Stomach (tissue), 4 donors: ENCODE results near the gene SCAMP4.
A peak's percentile ranks its signal among the peaks of the same experiment; 100 is the strongest.

Experiments used
- CTCF ChIP-seq, 7 experiments: fragments of 450-650 bp in 4 of 7; fragments of 200-600 bp in 3 of 7; sonication (generic) in 3 of 7; IDR thresholded peaks; one replicate each; pipeline ENCODE4 v1.5.1; 2016 to 2019; ENCODE audit warnings: antibody characterized with exemption in 7 of 7, control low read depth in 2 of 7, mild to moderate bottlenecking in 1 of 7
- POLR2A ChIP-seq, 4 donors: fragments of 450-650 bp; IDR thresholded peaks; one replicate each; pipeline ENCODE4 v1.6.1; 2016; ENCODE audit warnings: antibody characterized with exemption in 4 of 4, control low read depth in 2 of 4, mild to moderate bottlenecking in 1 of 4, moderate library complexity in 1 of 4

- peak in 5 of 7 experiments; percentile 44 to 94 (median 80) for TF ChIP-seq CTCF (IDR thresholded peaks at IDR 0.05)
- no peak for TF ChIP-seq POLR2A (IDR thresholded peaks at IDR 0.05)
These were observed 40.6 kb upstream of the SCAMP4 start for GRCh38 chr19:1864480-1865171.
